ENCODE measurements around the gene ST6GAL1. TPM values are rescaled to one million over a fixed set of nuclear protein-coding genes. Genes with fewer than 3 reads are reported as not detected.

The ST6GAL1 gene
- total RNA-seq, 1 experiment from 2014 or later = 15.6 TPM

GRCh38 chr3:187069857-187070516 is 139.7 kb downstream of the ST6GAL1 start:
- H3K27me3 ChIP-seq (ENCODE audit: insufficient read depth, low read length) = no peaks in the 10 kb centered on the region
- intact Hi-C loops (cut with micrococcal nuclease) = loop anchor here (5.0 kb wide), 1 partner anchor 223 kb away; no protein-coding TSS in a partner anchor
- H3K4me3 ChIP-seq (replicated peaks in 1 of 2; ENCODE audit: low read depth in 1 of 2, low read length in 2 of 2) = no peak overlapping the region
- DNase-seq (ENCODE audit: low read depth, low spot score) (no peak), ATAC-seq (no peak)
- H3K36me3 ChIP-seq (ENCODE audit: control insufficient read depth in 1 of 2, insufficient read depth in 2 of 2, low read length in 2 of 2) = no peaks in the 10 kb centered on the region
- TF ChIP-seq YY1 (IDR thresholded peaks at IDR 0.05; ENCODE audit: extremely low read depth, insufficient replicate concordance, low read depth, low read length) = no peak
- no peak for TF ChIP-seq MAX (IDR thresholded peaks at IDR 0.05)
- no peak for TF ChIP-seq POLR2AphosphoS5 (IDR thresholded peaks at IDR 0.05; ENCODE audit: low read depth, low read length)
- TF ChIP-seq JUND (IDR thresholded peaks at IDR 0.05) = no peak
- TF ChIP-seq SP1 (IDR thresholded peaks at IDR 0.05; ENCODE audit: low read depth) = no peak
- TF ChIP-seq CEBPB (IDR thresholded peaks at IDR 0.05; ENCODE audit: low read depth) = no peak
- no peaks in the 10 kb centered on the region for H3K9me3 ChIP-seq (ENCODE audit: control insufficient read depth in 1 of 2, insufficient read depth in 1 of 2, low read depth in 1 of 2, low read length in 2 of 2)
- ChIA-PET RAD21 (ENCODE audit: low non-redundant PET in 1 of 2, low total read pairs in 2 of 2, uncharacterized antibody in 2 of 2, unreplicated experiment in 2 of 2) (no interaction called here), CTCF (no interaction called here), POLR2A (no interaction called here)
- no peaks in the 10 kb centered on the region for H3K4me1 ChIP-seq (ENCODE audit: control insufficient read depth in 1 of 2, insufficient read depth in 2 of 2, low read length in 2 of 2)
- H3K9me2 ChIP-seq (ENCODE audit: insufficient read depth) = no peaks in the 10 kb centered on the region
- H3K27ac ChIP-seq (ENCODE audit: low read depth, low read length) = no peak overlapping the region
- no peak overlapping the region for H2AFZ ChIP-seq (ENCODE audit: low read depth, low read length, poor library complexity, severe bottlenecking)
- BruUV-seq (replicated peaks) = no TSS peak
- H3K79me2 ChIP-seq (ENCODE audit: insufficient read depth, low read length) = no peaks in the 10 kb centered on the region
- no peaks in the 10 kb centered on the region for H4K20me1 ChIP-seq (ENCODE audit: insufficient read depth)
- H3K9ac ChIP-seq (ENCODE audit: low read length) = no peak overlapping the region
- no peak overlapping the region for H3K4me2 ChIP-seq (ENCODE audit: low read length)

- Histone ChIP-seq H3K9me3 (ENCODE audit: control insufficient read depth in 1 of 2, insufficient read depth in 1 of 2, low read depth in 1 of 2, low read length in 2 of 2) (no peaks in the 10 kb centered on the region), H3K9me2 (ENCODE audit: insufficient read depth) (no peaks in the 10 kb centered on the region), H3K27me3 (ENCODE audit: insufficient read depth, low read length) (no peaks in the 10 kb centered on the region), H3K4me3 (replicated peaks in 1 of 2; ENCODE audit: low read depth in 1 of 2, low read length in 2 of 2) (no peak overlapping the region), H3K79me2 (ENCODE audit: insufficient read depth, low read length) (no peaks in the 10 kb centered on the region), H3K4me1 (ENCODE audit: control insufficient read depth in 1 of 2, insufficient read depth in 2 of 2, low read length in 2 of 2) (no peaks in the 10 kb centered on the region), H4K20me1 (ENCODE audit: insufficient read depth) (no peaks in the 10 kb centered on the region), H3K4me2 (ENCODE audit: low read length) (no peak overlapping the region), H3K36me3 (ENCODE audit: control insufficient read depth in 1 of 2, insufficient read depth in 2 of 2, low read length in 2 of 2) (no peaks in the 10 kb centered on the region), H3K9ac (ENCODE audit: low read length) (no peak overlapping the region), H2AFZ (ENCODE audit: low read depth, low read length, poor library complexity, severe bottlenecking) (no peak overlapping the region), H3K27ac (ENCODE audit: low read depth, low read length) (no peak overlapping the region)
- BruUV-seq (replicated peaks) = no TSS peak
- ChIA-PET RAD21 (ENCODE audit: low non-redundant PET in 1 of 2, low total read pairs in 2 of 2, uncharacterized antibody in 2 of 2, unreplicated experiment in 2 of 2) (no interaction called here), POLR2A (no interaction called here), CTCF (no interaction called here)
- DNase-seq (ENCODE audit: low read depth, low spot score) = no peak
- intact Hi-C loops (cut with micrococcal nuclease) = no loop called here
- no peak for ATAC-seq
- TF ChIP-seq RAD21 (IDR thresholded peaks at IDR 0.05; ENCODE audit: low read depth) = no peak
- no peak for TF ChIP-seq MAX (IDR thresholded peaks at IDR 0.05)
- TF ChIP-seq ELF1 (IDR thresholded peaks at IDR 0.05; ENCODE audit: borderline replicate concordance, low read depth) = no peak
- no peak for TF ChIP-seq SIN3A (IDR thresholded peaks at IDR 0.05; ENCODE audit: low read depth)
- TF ChIP-seq ZFX (IDR thresholded peaks at IDR 0.05) = no peak
- TF ChIP-seq JUND (IDR thresholded peaks at IDR 0.05) = no peak
- TF ChIP-seq POLR2A (IDR thresholded peaks at IDR 0.05; ENCODE audit: borderline replicate concordance, extremely low read depth, insufficient read depth, insufficient read length) = no peak
- no peak for TF ChIP-seq SRF (IDR thresholded peaks at IDR 0.05; ENCODE audit: low read depth)
- no peak for TF ChIP-seq ZBTB33 (IDR thresholded peaks at IDR 0.05; ENCODE audit: extremely low read depth, insufficient replicate concordance, low read length)
- no peak for TF ChIP-seq CBX3 (IDR thresholded peaks at IDR 0.05; ENCODE audit: low read depth)
- TF ChIP-seq SP1 (IDR thresholded peaks at IDR 0.05; ENCODE audit: low read depth) = no peak
- TF ChIP-seq TCF7L2 (IDR thresholded peaks at IDR 0.05; ENCODE audit: borderline replicate concordance, extremely low read depth, insufficient read depth, insufficient read length) = no peak
- TF ChIP-seq REST (IDR thresholded peaks at IDR 0.05; ENCODE audit: low read depth) = no peak
Measured at GRCh38 chr3:187072102-187072501, 141.8 kb downstream of the ST6GAL1 start.

All from HCT116 (cell line).